Measurements from ENCODE around the gene RCN1. TPM values are rescaled to one million over a fixed set of nuclear protein-coding genes. Genes with fewer than 3 reads are reported as not detected.

Gene RCN1
- total and polyA plus RNA-seq, 9 of the 15 experiments (the other 6 are each of a cell fraction or from before 2014, with no cell fraction given): 2.1 to 8.7 (median 7.2) TPM

DNA sequence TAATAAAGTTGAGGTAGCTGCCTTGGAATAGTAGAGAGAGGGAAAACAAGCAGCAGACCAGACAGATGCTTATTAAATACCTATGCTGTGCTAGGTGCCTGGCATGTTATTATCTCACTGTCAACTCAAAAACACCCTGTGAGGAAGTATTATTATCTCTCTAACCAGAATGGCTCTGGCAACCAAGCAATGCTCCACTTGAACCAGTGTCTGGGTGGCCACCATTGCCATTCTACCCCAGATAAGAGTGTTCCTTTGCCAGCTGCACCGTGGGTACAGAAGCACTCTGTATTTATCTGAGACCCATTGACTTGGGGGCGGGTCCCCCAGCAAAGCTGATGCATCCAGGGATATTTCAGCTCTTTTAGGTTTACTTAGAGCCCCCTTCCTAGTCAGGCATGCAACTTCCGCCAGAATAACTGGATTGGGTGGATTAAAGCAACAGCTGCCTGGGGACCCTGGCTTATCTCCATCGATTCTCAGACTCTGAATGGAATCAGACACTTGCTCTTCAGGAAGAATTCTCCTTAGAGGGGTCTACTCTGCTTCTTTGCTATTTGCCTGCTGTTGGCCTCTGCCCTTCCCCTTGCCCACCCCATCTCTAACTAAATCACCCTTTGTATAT, 49.1 kb downstream of the RCN1 start:
- Histone ChIP-seq H3K4me3 (no peak overlapping the region), H3K27ac (ENCODE audit: extremely low read depth, low read depth, low read length) (no peak overlapping the region), H3K9me3 (replicated peaks; ENCODE audit: control insufficient read depth, insufficient read depth, low read depth, low read length) (no peaks in the 10 kb centered on the region), H3K9me1 (ENCODE audit: control insufficient read depth, insufficient read depth, low read length) (no peaks in the 10 kb centered on the region), H4K20me1 (replicated peaks; ENCODE audit: control insufficient read depth, insufficient read depth, low read length) (no peaks in the 10 kb centered on the region), H3K4me1 (replicated peaks in 1 of 2; ENCODE audit: control insufficient read depth in 2 of 2, insufficient read depth in 2 of 2, low read length in 2 of 2) (no peaks in the 10 kb centered on the region), H3K36me3 (ENCODE audit: control insufficient read depth, insufficient read depth, low read length) (no peaks in the 10 kb centered on the region), H2AFZ (ENCODE audit: low read depth, low read length) (no peak overlapping the region), H3K4me2 (ENCODE audit: insufficient read depth, low read length) (no peak overlapping the region), H3K9ac (ENCODE audit: insufficient read depth in 1 of 2, low read depth in 2 of 2, low read length in 2 of 2) (no peak overlapping the region), H3K27me3 (ENCODE audit: control insufficient read depth in 2 of 2, insufficient read depth in 2 of 2, low read length in 2 of 2) (no peaks in the 10 kb centered on the region), H3K79me2 (ENCODE audit: control insufficient read depth, insufficient read depth, low read length) (no peaks in the 10 kb centered on the region)
- intact Hi-C loops (cut with micrococcal nuclease): no loop called here
- ATAC-seq: no peak
- WGBS (ENCODE audit: insufficient coverage, low coverage, missing lambda C conversion rate): 0% methylated on average over 4 of the region's 4 CpGs
- no TSS peak for BruUV-seq (replicated peaks)
- TF ChIP-seq GABPA (tag; conservative IDR thresholded peaks at IDR 0.05; ENCODE audit: low read depth) (no peak), CHCHD3 (CRISPR knock-in tag; IDR thresholded peaks at IDR 0.05) (no peak), BCOR (IDR thresholded peaks at IDR 0.05) (no peak), MTA1 (IDR thresholded peaks at IDR 0.05; ENCODE audit: borderline replicate concordance) (no peak)
- TF ChIP-seq, protein P1, sequence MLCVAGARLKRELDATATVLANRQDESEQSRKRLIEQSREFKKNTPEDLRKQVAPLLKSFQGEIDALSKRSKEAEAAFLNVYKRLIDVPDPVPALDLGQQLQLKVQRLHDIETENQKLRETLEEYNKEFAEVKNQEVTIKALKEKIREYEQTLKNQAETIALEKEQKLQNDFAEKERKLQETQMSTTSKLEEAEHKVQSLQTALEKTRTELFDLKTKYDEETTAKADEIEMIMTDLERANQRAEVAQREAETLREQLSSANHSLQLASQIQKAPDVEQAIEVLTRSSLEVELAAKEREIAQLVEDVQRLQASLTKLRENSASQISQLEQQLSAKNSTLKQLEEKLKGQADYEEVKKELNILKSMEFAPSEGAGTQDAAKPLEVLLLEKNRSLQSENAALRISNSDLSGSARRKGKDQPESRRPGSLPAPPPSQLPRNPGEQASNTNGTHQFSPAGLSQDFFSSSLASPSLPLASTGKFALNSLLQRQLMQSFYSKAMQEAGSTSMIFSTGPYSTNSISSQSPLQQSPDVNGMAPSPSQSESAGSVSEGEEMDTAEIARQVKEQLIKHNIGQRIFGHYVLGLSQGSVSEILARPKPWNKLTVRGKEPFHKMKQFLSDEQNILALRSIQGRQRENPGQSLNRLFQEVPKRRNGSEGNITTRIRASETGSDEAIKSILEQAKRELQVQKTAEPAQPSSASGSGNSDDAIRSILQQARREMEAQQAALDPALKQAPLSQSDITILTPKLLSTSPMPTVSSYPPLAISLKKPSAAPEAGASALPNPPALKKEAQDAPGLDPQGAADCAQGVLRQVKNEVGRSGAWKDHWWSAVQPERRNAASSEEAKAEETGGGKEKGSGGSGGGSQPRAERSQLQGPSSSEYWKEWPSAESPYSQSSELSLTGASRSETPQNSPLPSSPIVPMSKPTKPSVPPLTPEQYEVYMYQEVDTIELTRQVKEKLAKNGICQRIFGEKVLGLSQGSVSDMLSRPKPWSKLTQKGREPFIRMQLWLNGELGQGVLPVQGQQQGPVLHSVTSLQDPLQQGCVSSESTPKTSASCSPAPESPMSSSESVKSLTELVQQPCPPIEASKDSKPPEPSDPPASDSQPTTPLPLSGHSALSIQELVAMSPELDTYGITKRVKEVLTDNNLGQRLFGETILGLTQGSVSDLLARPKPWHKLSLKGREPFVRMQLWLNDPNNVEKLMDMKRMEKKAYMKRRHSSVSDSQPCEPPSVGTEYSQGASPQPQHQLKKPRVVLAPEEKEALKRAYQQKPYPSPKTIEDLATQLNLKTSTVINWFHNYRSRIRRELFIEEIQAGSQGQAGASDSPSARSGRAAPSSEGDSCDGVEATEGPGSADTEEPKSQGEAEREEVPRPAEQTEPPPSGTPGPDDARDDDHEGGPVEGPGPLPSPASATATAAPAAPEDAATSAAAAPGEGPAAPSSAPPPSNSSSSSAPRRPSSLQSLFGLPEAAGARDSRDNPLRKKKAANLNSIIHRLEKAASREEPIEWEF (CRISPR knock-in tag; IDR thresholded peaks at IDR 0.05): no peak
- no peak for FAIRE-seq
- ChIA-PET CTCF (ENCODE audit: low intra/inter-chr PET ratio) (no interaction called here), POLR2A (no interaction called here)
- in situ Hi-C loops (cut with MboI): no loop called here
- DNase-seq (ENCODE audit: extremely low read depth in 1 of 4, low spot score in 3 of 4): no peak
